ENCODE results near the gene RAD23B.

Gene RAD23B

GRCh38 chr9:107375001-107375400 is 91.9 kb downstream of the RAD23B start:
- no peak for DNase-seq (ENCODE audit: low read depth, low spot score)

- no peak for DNase-seq (ENCODE audit: low read depth, low spot score)
Measured at GRCh38 chr9:107375651-107376369, 92.7 kb downstream of the RAD23B start.

GRCh38 chr9:107378006-107378405 is 94.9 kb downstream of the RAD23B start:
- DNase-seq (ENCODE audit: low read depth, low spot score): no peak
